CD4-positive, alpha-beta T cell treated with Interleukin-4 for 1 hour (primary cell): ENCODE measurements around the gene AKAP14.
"Not testable (repeated sequence)": the region's sequence is repeated elsewhere in the genome, so short reads cannot be mapped to it uniquely, and the experiment has no call there.

Experiments used
- DNase-seq, 2 donors: peaks; one replicate each; pipeline ENCODE4 v3.0.0-alpha.2; 2020 to 2022

AKAP14 gene

DNA sequence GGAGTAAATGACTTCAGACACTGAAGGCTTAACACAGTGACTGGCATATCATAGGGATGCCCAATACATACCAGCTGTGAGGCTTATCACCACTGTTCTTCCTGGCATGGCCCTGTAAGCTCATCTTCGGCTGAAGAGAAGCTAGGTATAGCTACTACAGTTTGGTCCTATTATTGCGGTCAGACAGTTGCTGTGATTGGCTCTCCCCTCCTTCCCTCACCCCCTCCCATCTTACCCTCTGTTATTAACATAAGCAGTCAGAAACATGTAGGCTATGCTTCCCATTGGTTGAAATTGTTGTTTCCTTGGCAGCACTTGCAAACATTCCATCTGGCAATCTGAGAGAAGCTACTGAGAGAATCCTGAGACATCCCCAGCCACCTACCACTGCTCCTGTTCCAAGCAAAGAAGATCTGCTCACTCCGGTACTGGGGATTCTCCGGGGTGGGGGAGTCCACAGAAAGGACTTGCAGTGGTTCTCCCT, at the start of gene AKAP14:
TSS of gene AKAP14 (plus strand) at position 51 of the 484 bp plus-strand sequence. CDS start 7,331 bp downstream, outside the sequence.
- no peak for DNase-seq

DNA sequence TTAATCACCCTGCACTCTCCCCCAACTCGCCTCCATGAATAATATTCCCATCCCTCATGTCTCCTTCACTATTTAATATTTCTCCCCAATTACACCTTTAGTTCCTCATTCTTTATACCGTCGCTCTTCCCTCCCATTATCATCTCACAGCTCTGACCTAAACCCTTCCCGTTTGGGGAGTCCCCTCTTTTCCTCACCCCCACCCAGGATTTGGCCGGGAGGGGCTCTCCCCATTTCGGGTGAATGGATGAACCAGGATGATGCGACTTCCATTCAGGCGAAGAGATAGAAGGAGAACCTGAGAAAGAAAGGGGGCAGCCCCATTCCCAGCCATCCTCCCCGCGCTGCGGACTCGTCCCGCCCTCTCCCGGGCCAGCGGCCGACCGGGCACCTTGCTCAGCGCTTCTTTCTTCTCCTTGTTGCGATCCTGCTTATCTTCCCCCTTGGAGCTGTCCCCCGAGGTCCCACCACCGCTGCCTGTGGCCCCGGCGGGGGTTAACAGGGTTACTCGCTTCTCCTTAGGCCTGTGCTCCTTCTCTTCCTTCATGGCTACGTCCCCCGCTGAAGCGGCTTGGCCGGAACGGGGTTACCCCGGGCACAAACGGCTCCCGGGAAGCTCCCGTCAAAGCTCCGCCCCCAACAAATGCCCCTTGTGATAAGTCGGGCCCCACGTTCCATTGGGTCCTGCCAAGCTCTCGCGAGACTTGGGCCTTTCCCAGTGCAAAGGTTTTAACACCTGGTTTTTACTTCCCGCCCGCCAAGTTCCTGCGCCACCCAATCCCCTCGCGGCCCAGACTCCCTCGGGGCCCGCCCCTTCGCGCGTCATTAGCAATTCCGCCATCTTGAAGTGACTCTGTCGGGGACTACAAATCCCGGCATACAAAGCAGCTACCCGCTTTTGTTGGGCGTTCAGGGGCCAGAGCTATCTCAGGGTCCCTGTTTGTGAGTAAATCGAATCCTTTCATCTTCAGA, 43.0 kb upstream of the AKAP14 start, which contains the start of gene UPF3B:
TSS of gene UPF3B (minus strand) at position 582 of the 972 bp plus-strand sequence. CDS start at position 547, 35 bp downstream.
- DNase-seq = peak; percentile 96 to 97

- no peak for DNase-seq
These were observed 42.2 kb upstream of the AKAP14 start for GRCh38 chrX:119853444-119853843.

GRCh38 chrX:119870626-119871131, 25.0 kb upstream of the AKAP14 start:
- DNase-seq = peak; percentile 23 to 32

DNA sequence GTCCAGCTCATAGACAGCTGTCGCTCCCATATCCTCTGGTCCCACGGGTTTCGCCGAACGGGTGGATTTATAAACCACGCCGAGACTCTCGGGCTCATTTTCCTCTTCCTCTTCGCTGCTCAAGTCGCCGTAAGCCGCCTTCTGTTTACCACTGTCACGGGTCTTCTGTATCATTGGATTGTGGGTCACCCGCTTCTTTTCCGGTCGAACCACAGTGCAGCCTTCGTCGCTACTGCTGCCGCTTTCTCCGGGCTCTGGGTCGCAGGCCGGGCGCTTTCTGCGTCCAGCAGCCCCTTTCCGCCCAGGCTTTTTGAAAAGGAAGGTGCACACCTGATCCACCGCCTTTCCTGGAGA, 24.5 kb upstream of the AKAP14 start:
- DNase-seq = no peak

DNA sequence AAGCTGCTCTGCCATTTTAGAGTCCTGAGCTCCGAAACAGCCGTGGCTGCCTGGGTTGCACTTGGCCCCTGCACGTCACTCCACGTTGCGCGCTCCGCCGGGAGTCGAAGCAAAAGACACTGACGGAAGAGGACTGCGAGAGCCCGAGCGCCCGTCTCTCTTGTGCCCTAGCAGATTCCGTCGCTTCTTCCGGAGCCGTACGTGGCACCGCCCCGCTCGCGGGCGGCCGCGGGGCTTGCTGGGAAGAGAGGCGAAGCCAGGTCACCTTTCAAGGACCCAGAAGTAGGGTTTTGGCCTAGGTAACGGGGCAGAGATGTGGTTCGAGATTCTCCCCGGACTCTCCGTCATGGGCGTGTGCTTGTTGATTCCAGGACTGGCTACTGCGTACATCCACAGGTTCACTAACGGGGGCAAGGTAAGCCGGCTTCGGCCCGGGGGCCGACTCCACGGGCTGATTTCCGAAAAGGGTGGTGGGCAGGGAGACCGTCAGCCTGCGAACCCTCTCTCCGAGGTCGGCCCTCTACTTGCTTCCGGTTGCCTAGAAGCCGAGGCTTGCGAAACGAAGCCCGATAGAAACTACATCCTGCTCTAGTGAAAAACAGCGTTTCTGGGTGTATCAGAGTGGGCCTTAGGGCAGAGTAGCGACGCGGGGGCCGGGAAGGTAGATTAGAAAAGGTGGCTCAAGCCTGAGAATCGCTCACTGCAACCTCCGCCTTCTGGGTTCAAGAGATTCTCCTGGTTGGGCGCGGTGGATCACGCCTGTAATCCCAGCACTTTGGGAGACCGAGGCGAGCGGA, 23.9 kb upstream of the AKAP14 start, which contains the start of the genes NDUFA1 and RNF113A:
TSS of gene NDUFA1 (plus strand) at position 234 of the 797 bp plus-strand sequence. CDS start at position 314, 80 bp downstream.
TSS of gene RNF113A (minus strand) at position 135 of the 797 bp plus-strand sequence. CDS start at position 15, 120 bp downstream.
- DNase-seq = peak; percentile 89

GRCh38 chrX:119878740-119879139, 17.0 kb upstream of the AKAP14 start:
- DNase-seq = no peak

- peak in 1 of 2 donors; percentile 31 for DNase-seq
These were observed 15.6 kb upstream of the AKAP14 start for GRCh38 chrX:119880076-119880475.

GRCh38 chrX:119880552-119881437, 14.9 kb upstream of the AKAP14 start:
- DNase-seq = peak; percentile 46 to 63

GRCh38 chrX:119885554-119886428, 9.9 kb upstream of the AKAP14 start:
- peak; percentile 22 to 75 for DNase-seq

DNA sequence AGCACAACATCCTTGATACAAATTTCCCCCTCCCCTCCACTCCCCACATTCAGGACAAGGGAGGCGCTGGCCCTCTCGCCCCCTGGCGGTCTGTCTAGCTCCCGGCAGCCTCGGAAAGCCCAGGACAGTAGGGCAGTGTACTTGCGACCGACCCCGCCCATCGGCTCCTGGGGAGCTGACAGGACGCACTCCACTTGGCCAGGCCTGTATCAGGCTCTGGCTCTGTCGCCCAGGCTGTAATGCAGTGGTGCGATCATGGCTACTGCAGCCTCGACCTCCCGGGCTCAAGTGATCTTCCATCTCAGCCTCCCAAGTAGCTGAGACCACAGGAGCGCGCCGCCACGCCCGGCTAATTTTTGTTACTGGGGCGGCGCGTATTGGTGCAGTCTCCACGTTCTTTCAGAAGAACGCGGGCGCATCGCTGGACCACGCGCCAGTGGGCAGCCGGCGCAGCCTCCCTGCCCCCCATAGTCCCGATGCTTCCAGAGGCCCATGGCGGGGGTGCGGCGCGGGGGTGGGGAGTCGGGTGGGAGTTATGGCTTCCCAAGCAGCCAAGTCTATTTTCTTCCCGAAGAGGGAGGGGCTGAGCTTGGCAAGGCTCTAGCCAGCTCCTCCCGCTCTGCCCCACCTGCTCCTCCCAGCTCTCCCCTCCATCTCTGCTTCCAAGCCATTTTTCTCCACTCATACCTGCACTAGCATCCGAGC, 7.8 kb upstream of the AKAP14 start:
- DNase-seq = peak; percentile 62 to 63

- DNase-seq = not testable (repeated sequence)
These were observed 5.1 kb upstream of the AKAP14 start for GRCh38 chrX:119890626-119891025.

GRCh38 chrX:119891961-119892692, 3.6 kb upstream of the AKAP14 start:
- not testable (repeated sequence) for DNase-seq

DNA sequence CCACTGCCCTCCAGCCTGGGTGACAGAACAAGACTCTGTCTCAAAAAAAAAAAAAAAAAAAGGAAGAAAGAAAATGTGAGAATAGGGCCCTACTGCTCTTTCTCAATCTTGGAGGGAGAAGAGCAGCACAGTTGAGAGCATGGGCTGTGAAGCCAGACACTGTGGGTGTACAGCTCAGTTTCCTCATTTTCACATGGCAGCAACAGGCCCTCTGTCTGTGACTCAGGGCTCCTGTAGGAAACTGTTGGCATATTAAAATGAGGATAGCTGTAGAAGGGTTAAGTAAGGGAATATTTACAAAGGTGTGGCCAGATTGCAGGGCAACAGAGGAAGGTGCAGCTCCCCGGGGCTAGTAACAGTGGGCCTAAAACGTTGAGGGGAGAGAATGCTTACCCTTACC, 3.4 kb downstream of the AKAP14 start:
- DNase-seq = peak in 1 of 2 donors; percentile 21

DNA sequence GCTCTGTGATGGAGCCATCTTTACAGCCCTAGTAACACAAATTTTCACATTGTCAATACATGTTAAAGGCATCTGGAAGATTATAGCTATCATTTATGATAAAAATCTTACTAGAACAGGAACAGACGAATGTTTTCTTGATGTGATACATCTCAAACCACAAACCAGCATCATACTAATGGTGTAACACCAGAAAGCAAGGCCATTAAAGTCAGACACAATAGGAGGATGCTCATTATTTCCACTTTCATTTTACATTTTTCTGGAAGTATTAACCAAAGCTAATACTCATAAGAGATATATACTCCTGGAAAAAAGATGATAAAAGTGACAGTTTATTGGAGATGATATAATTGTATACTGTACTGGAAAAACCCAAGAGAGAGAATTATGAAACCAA, 5.3 kb downstream of the AKAP14 start:
- no peak for DNase-seq

DNA sequence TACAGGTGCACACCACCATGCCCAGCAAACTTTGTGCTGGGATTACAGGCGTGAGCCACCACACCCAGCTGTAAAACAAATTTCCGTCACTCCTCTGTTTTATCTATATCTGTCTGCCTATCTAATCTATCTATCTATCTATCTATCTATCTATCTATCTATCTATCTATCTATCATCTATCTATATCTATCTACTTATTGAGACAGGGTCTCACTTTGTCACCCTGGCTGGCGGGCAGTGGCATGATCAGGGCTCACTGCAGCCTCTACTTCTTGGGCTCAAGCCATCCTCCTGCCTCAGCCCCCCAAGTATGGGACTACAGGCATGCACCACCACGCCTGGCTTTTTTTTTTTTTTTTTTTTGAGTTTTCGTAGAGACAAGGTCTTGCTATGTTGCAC, 20.6 kb downstream of the AKAP14 start:
- DNase-seq = no peak

GRCh38 chrX:119917877-119918276, 22.2 kb downstream of the AKAP14 start:
- DNase-seq = no peak

GRCh38 chrX:119919835-119920585, 24.3 kb downstream of the AKAP14 start:
- no peak for DNase-seq
